Fibroblast of the aortic adventitia (primary cell): ENCODE data around the gene SLX9. TPM values are rescaled to one million over a fixed set of nuclear protein-coding genes. Genes with fewer than 3 reads are reported as not detected.

Experiments used
- DNase-seq: peaks from one replicate; pipeline ENCODE4 v3.0.0-alpha.2; 2010; ENCODE audit warnings: low read depth
- H3K4me3 ChIP-seq: 2 replicates; pipeline ENCODE4 v1.5.1; 2011; ENCODE audit warnings: low read depth, mild to moderate bottlenecking, control low read depth, low read length, moderate library complexity
- CTCF ChIP-seq: IDR thresholded peaks from 2 replicates; pipeline ENCODE4 v1.5.1; 2011; ENCODE audit warnings: mild to moderate bottlenecking, low read length, control low read depth, inconsistent platforms; ENCODE audit not compliant: insufficient read depth
- total RNA-seq: library from RNA; depleted of rRNA; stranded (reverse); fragments of >200 nt; gene quantifications from 2 replicates; pipeline ENCODE4 v1.2.3, GENCODE V29; 2012; ENCODE audit warnings: low replicate concordance

Gene SLX9
- total RNA-seq, 1 donor: 6.0 TPM

- no peak for DNase-seq
- no peak overlapping the region for H3K4me3 ChIP-seq
- TF ChIP-seq CTCF: no peak
These were observed 55.0 kb downstream of the SLX9 start for GRCh38 chr21:44994695-44995342.

- no peak overlapping the region for H3K4me3 ChIP-seq
- TF ChIP-seq CTCF: no peak
- no peak for DNase-seq
These were observed 55.6 kb downstream of the SLX9 start for GRCh38 chr21:44995343-44995941.

GRCh38 chr21:44996096-44996495 is 56.3 kb downstream of the SLX9 start:
- no peak for TF ChIP-seq CTCF
- no peak overlapping the region for H3K4me3 ChIP-seq
- DNase-seq: no peak

- TF ChIP-seq CTCF: no peak
These were observed 56.7 kb downstream of the SLX9 start for GRCh38 chr21:44996501-44996921.

GRCh38 chr21:44996983-44997936 is 57.4 kb downstream of the SLX9 start:
- no peak for DNase-seq
- H3K4me3 ChIP-seq: no peak overlapping the region
- no peak for TF ChIP-seq CTCF

More at GRCh38 chr21:44996501-44996921, 56.7 kb downstream of the SLX9 start:
- DNase-seq: no peak
- H3K4me3 ChIP-seq: no peak overlapping the region

GRCh38 chr21:44998086-44998620 is 58.3 kb downstream of the SLX9 start:
- H3K4me3 ChIP-seq: no peak overlapping the region
- no peak for DNase-seq
- no peak for TF ChIP-seq CTCF
